OCI-LY3 (cell line): ENCODE results near the gene THRSP.

Experiments used
- CTCF ChIP-seq: fragments of 200-600, 300-600 bp; sonication (generic); IDR thresholded peaks from 2 replicates; pipeline ENCODE4 v1.5.1; 2014; ENCODE audit warnings: antibody characterized with exemption, low read length, low read depth
- EZH2phosphoT487 ChIP-seq: fragments of 200-600 bp; shearing (Covaris generic); IDR thresholded peaks from 2 replicates; pipeline ENCODE4 v1.6.1; 2018; ENCODE audit warnings: antibody characterized with exemption, mixed run types, low read depth

- TF ChIP-seq CTCF (no peak), EZH2phosphoT487 (no peak)
Measured at GRCh38 chr11:78031629-78032028, 32.0 kb upstream of the THRSP start.
